ENCODE results near the gene CSNK2A3.

Gene CSNK2A3

DNA sequence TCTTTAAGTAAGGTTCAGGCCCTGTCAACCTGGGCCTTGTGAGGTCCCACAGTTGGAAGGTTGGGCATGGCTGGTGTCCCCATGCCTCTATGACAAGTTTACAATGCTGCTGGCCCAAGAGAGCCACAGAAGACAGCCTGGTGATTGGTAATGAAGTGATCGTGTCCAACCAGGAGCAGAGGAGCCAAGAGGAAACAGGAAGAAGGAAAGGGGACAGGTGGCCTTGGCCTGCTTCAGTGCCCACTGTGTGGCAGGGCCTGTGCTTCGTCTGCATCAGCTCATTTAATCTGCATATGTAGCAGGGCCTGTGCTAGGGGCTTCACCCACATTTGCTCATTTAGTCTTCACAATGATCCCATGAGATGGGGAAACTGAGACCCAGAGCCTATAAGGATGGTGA lies 42.1 kb upstream of the CSNK2A3 start:
- no peak overlapping the region for H3K4me3 ChIP-seq (ENCODE audit: low read depth, low read length)
- TF ChIP-seq CTCF (conservative IDR thresholded peaks at IDR 0.05; ENCODE audit: low read depth, low read length): no peak
- no peak for DNase-seq (ENCODE audit: low read depth)

DNA sequence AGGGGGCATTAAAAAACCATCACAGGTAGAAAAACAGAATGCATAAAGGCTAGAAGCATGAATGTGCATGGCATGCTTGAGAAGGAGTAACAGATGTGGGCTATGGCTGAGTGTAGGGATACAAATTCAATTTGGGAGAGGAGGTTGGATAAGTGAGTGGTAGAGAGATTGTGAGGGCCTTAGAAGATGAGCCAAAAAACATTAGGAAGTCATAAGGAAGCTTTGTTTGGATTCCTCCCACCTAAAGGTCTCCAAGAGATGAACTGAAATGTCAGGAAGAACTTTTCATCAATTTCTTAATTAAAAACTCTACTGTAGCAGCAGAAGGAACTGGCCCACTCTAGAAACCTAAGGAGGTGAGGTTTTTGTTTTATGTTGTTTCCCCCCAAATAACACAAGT lies 41.2 kb upstream of the CSNK2A3 start:
- TF ChIP-seq CTCF (conservative IDR thresholded peaks at IDR 0.05; ENCODE audit: low read depth, low read length): no peak
- H3K4me3 ChIP-seq (ENCODE audit: low read depth, low read length): no peak overlapping the region
- DNase-seq (ENCODE audit: low read depth): no peak

DNA sequence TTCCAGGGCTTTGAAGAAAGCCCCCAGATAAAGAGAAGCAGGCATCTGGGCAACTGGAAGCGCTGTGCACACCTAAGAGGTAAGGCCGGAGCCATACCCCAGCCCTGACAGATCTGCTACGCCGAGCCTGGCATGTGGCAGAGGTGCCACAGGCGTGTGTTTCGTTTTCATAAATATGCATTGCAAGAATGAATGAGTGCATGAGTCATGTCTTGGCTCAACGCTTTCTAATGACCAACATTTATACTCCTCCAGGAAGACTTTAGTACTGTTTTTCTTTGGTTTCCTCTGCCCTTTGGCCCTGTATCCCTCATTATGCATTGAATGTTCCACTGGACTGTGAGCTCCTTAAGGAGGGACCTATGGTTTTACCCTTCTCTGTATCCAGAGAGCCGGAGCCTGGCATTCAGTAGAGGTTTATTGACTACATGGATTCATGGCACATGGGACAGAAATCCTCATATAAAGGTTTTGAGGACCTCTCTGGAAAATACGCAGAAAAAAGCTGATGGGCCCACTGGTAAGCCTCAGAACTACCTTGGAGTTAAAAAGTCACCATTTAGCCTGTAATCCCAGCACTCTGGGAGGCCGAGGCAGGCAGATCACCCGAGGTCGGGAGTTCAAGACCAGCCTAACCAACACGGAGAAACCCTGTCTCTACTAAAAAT lies 38.9 kb upstream of the CSNK2A3 start:
- DNase-seq (ENCODE audit: low read depth): peak; percentile 59
- no peak overlapping the region for H3K4me3 ChIP-seq (ENCODE audit: low read depth, low read length)
- TF ChIP-seq CTCF (conservative IDR thresholded peaks at IDR 0.05; ENCODE audit: low read depth, low read length): no peak

DNA sequence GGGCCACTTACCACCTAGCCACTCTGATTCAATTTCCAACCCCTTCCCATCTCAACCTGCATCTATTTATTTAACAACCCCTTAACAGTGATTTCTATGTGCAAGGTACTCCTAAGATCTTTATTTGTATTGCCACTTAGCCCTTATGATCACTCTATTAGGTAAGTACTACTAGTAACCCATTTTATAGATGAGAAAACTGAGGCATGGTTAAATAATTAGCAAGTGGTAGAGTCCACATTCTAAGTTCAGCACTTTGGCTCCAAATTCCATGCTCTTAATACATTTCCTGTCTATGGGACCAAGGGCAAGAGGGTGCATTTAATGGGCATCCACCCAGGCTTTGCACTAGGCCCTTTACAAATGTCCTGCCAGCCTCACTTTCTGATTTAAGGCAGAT lies 38.1 kb upstream of the CSNK2A3 start:
- DNase-seq (ENCODE audit: low read depth): no peak
- H3K4me3 ChIP-seq (ENCODE audit: low read depth, low read length): no peak overlapping the region
- TF ChIP-seq CTCF (conservative IDR thresholded peaks at IDR 0.05; ENCODE audit: low read depth, low read length): no peak

GRCh38 chr11:11390068-11390771 lies 37.2 kb upstream of the CSNK2A3 start:
- no peak for TF ChIP-seq CTCF (conservative IDR thresholded peaks at IDR 0.05; ENCODE audit: low read depth, low read length)
- H3K4me3 ChIP-seq (ENCODE audit: low read depth, low read length): no peak overlapping the region
- DNase-seq (ENCODE audit: low read depth): no peak

DNA sequence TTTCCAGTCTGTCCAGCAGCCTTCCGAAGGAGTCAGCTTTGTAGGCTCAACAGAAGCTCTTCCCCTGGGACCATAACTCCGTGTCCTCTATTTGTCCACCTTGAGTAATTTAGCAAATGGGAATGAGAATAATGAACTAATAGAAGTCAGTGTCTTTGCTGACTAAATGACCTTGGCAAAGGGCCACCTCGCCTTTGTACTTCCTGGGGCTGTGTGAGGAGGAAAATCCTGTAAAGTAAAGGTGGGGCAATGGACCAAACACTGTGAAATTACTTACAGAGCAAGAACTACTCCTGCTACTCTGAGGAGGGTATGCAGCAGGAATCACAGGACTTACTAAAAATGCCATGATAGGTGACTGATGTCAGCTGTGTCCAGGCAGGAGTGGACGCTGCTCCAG lies 36.2 kb upstream of the CSNK2A3 start:
- no peak for TF ChIP-seq CTCF (conservative IDR thresholded peaks at IDR 0.05; ENCODE audit: low read depth, low read length)

More for the DNA sequence above, 36.2 kb upstream of the CSNK2A3 start:
- no peak overlapping the region for H3K4me3 ChIP-seq (ENCODE audit: low read depth, low read length)
- no peak for DNase-seq (ENCODE audit: low read depth)
